IMR-90 (cell line): Measurements from ENCODE around the gene C1orf56. TPM values are rescaled to one million over a fixed set of nuclear protein-coding genes. Genes with fewer than 3 reads are reported as not detected.

Experiments used
- ATAC-seq: fragments of 200-7000 bp; cut with Tn5 transposase; 2 replicates; pipeline ENCODE4 v1.9.1; 2020; ENCODE audit warnings: low read depth, mild to moderate bottlenecking, moderate library complexity
- BruUV-seq: library from RNA; stranded (reverse); fragments of 400-500 nt; replicated peaks from 2 replicates; lab custom pipeline; 2021; lab: Mats Ljungman, UMichigan
- CTCF ChIA-PET: fragments of 300-600 bp; formaldehyde crosslinking; extraction: SDS; loops from one replicate; lab custom pipeline; 2021; ENCODE audit warnings: antibody characterized with exemption; lab: Yijun Ruan, JAX
- POLR2A ChIA-PET: fragments of 300-600 bp; sonication (Branson Sonifier 250); formaldehyde crosslinking; loops from one replicate; lab custom pipeline; 2022; ENCODE audit warnings: antibody characterized with exemption; ENCODE audit not compliant: unreplicated experiment; lab: Charles Lee
- DNase-seq: peaks from one replicate; pipeline ENCODE4 v3.0.0; 2013
- H2AFZ ChIP-seq: replicated peaks from 2 replicates; pipeline ENCODE3; 2013; ENCODE audit warnings: low read length, mild to moderate bottlenecking; ENCODE audit not compliant: poor library complexity
- H2AK5ac ChIP-seq: 2 replicates; pipeline ENCODE4 v1.6.1; 2013; ENCODE audit warnings: low read depth, low read length, inconsistent platforms
- H2AK9ac ChIP-seq: replicated peaks from 2 replicates; pipeline ENCODE3; 2013; ENCODE audit warnings: mild to moderate bottlenecking, low read depth, low read length, moderate library complexity; ENCODE audit not compliant: poor library complexity
- H2BK120ac ChIP-seq: 2 replicates; pipeline ENCODE4 v1.6.1; 2013; ENCODE audit warnings: low read depth, low read length, inconsistent platforms
- H2BK15ac ChIP-seq: 3 replicates; pipeline ENCODE4 v1.6.1; 2013; ENCODE audit warnings: low read depth, low read length, inconsistent platforms
- H2BK20ac ChIP-seq: 2 replicates; pipeline ENCODE4 v1.6.1; 2013; ENCODE audit warnings: low read depth, mild to moderate bottlenecking, inconsistent platforms, low read length, moderate library complexity
- H2BK5ac ChIP-seq: 2 replicates; pipeline ENCODE4 v1.6.1; 2013; ENCODE audit warnings: mild to moderate bottlenecking, low read depth, low read length, inconsistent platforms; ENCODE audit not compliant: poor library complexity, severe bottlenecking
- H3K14ac ChIP-seq: replicated peaks from 2 replicates; pipeline ENCODE4 v1.6.1; 2013; ENCODE audit warnings: low read depth, low read length, inconsistent platforms
- H3K18ac ChIP-seq: 2 replicates; pipeline ENCODE4 v1.6.1; 2013; ENCODE audit warnings: low read depth, low read length, control low read depth
- H3K23ac ChIP-seq: 2 replicates; pipeline ENCODE4 v1.6.1; 2013; ENCODE audit warnings: low read depth, low read length, inconsistent platforms
- H3K27ac ChIP-seq: 2 replicates; pipeline ENCODE4 v1.5.1; 2013; ENCODE audit warnings: mild to moderate bottlenecking, control low read depth, low read length; ENCODE audit not compliant: insufficient read depth
- H3K27me3 ChIP-seq: 2 replicates; pipeline ENCODE4 v1.6.1; 2013; ENCODE audit warnings: low read length; ENCODE audit not compliant: control insufficient read depth, insufficient read depth
- H3K36me3 ChIP-seq: 2 replicates; pipeline ENCODE4 v1.6.1; 2013; ENCODE audit warnings: low read length, mixed read lengths; ENCODE audit not compliant: control insufficient read depth, insufficient read depth
- H3K4ac ChIP-seq: 2 replicates; pipeline ENCODE4 v1.6.1; 2013; ENCODE audit warnings: low read depth, low read length, inconsistent platforms
- H3K4me1 ChIP-seq: 2 replicates; pipeline ENCODE4 v1.6.1; 2013; ENCODE audit warnings: low read length, mixed read lengths; ENCODE audit not compliant: control insufficient read depth, insufficient read depth
- H3K4me2 ChIP-seq: 2 replicates; pipeline ENCODE4 v1.6.1; 2013; ENCODE audit warnings: low read depth, mild to moderate bottlenecking, control low read depth, low read length, moderate library complexity
- H3K4me3 ChIP-seq: 2 replicates; pipeline ENCODE4 v1.5.1; 2013; ENCODE audit warnings: low read depth, mild to moderate bottlenecking, control low read depth, low read length, moderate library complexity; ENCODE audit not compliant: insufficient read depth
- H3K56ac ChIP-seq: 2 replicates; pipeline ENCODE4 v1.6.1; 2013; ENCODE audit warnings: low read length, inconsistent platforms; ENCODE audit not compliant: insufficient read depth; ENCODE audit errors: extremely low read depth
- H3K79me1 ChIP-seq, 2 experiments: 2 replicates each; pipeline ENCODE4 v1.6.1; 2013; ENCODE audit warnings: low read length in 2 of 2, inconsistent platforms in 1 of 2, low read depth in 1 of 2
- H3K9ac ChIP-seq: 2 replicates; pipeline ENCODE4 v1.6.1; 2013; ENCODE audit warnings: low read depth, low read length, control low read depth
- H3K9me1 ChIP-seq: 2 replicates; pipeline ENCODE4 v1.6.1; 2013; ENCODE audit warnings: low read length, inconsistent platforms; ENCODE audit not compliant: insufficient read depth
- H3K9me3 ChIP-seq: 2 replicates; pipeline ENCODE4 v1.6.1; 2013; ENCODE audit warnings: low read length; ENCODE audit not compliant: control insufficient read depth, insufficient read depth
- H4K20me1 ChIP-seq: 2 replicates; pipeline ENCODE4 v1.6.1; 2013; ENCODE audit warnings: low read length, inconsistent platforms; ENCODE audit not compliant: insufficient read depth
- H4K5ac ChIP-seq: 2 replicates; pipeline ENCODE4 v1.6.1; 2013; ENCODE audit warnings: mild to moderate bottlenecking, low read depth, low read length, control low read depth
- H4K8ac ChIP-seq, 2 experiments: 2 replicates each; pipeline ENCODE4 v1.6.1; 2013; ENCODE audit warnings: low read depth in 2 of 2, low read length in 2 of 2, control low read depth in 1 of 2, inconsistent platforms in 1 of 2
- H4K91ac ChIP-seq: 2 replicates; pipeline ENCODE4 v1.6.1; 2013; ENCODE audit warnings: low read depth, low read length, inconsistent platforms; ENCODE audit not compliant: insufficient read depth
- BHLHE40 ChIP-seq: fragments of 150-350 bp; IDR thresholded peaks from 2 replicates; pipeline ENCODE4 v1.6.1; 2016; ENCODE audit warnings: mild to moderate bottlenecking, low read depth, low read length
- CHD1 ChIP-seq: IDR thresholded peaks from 2 replicates; pipeline ENCODE4 v1.6.1; 2012; ENCODE audit warnings: low read depth, low read length, improper control_type of control experiment
- FOS ChIP-seq: fragments of 150-350 bp; IDR thresholded peaks from 2 replicates; pipeline ENCODE4 v1.6.1; 2016; ENCODE audit warnings: low read depth, low read length
- MAFK ChIP-seq: IDR thresholded peaks from 2 replicates; pipeline ENCODE4 v1.6.1; 2012; ENCODE audit warnings: low read depth, low read length, improper control_type of control experiment
- MXI1 ChIP-seq: IDR thresholded peaks from 2 replicates; pipeline ENCODE4 v1.6.1; 2012; ENCODE audit warnings: low read depth, mild to moderate bottlenecking, low read length, moderate library complexity, borderline replicate concordance
- NFE2L2 ChIP-seq: fragments of 150-350 bp; IDR thresholded peaks from 2 replicates; pipeline ENCODE4 v1.6.1; 2016; ENCODE audit warnings: low read depth, mild to moderate bottlenecking, low read length
- RAD21 ChIP-seq: IDR thresholded peaks from 2 replicates; pipeline ENCODE4 v1.6.1; 2012; ENCODE audit warnings: low read length, improper control_type of control experiment
- RFX5 ChIP-seq: IDR thresholded peaks from 2 replicates; pipeline ENCODE4 v1.8.0; 2012; ENCODE audit warnings: low read depth, mild to moderate bottlenecking, low read length, moderate library complexity
- SMC3 ChIP-seq: fragments of 150-350 bp; IDR thresholded peaks from 2 replicates; pipeline ENCODE4 v1.6.1; 2016; ENCODE audit warnings: low read depth, mild to moderate bottlenecking, antibody characterized with exemption, low read length, moderate library complexity
- WGBS, 2 experiments: methylation state at CpG; one replicate each; pipeline versions ENCODE4 v1.1.5 to v1.1.7; 2013; ENCODE audit warnings: missing lambda C conversion rate in 2 of 2; ENCODE audit not compliant: insufficient read length in 1 of 2; ENCODE audit errors: extremely low coverage in 2 of 2; 5-methylcytosine and 5-hydroxymethylcytosine counted together
- dilution Hi-C: fragments of 300-500 bp; cut with HindIII; formaldehyde crosslinking; loops from one replicate; pipeline ENCODE4 v1.14.3; 2018; ENCODE audit warnings: low sequenced_read_pairs; ENCODE audit not compliant: unreplicated experiment
- in situ Hi-C: fragments of 300-500 bp; cut with MboI; formaldehyde crosslinking; loops from 3 replicates; pipeline ENCODE4 v1.14.3; 2019; ENCODE audit warnings: low sequenced_read_pairs, inconsistent platforms, mixed read lengths
- intact Hi-C: fragments of 100-400 bp; cut with micrococcal nuclease; formaldehyde crosslinking; loops from 2 replicates; pipeline ENCODE4 v1.10.0; 2022
- polyA plus RNA-seq, 3 experiments: library from polyadenylated mRNA; depleted of rRNA; stranded (reverse); fragments of >200 nt; gene quantifications; 2 replicates each; pipeline ENCODE4 v1.2.3, GENCODE V29; 2012; ENCODE audit warnings: low replicate concordance in 1 of 3
- total RNA-seq: library from RNA; depleted of rRNA; stranded (reverse); fragments of >200 nt; gene quantifications from 2 replicates; pipeline ENCODE4 v1.2.3, GENCODE V29; 2012
- TF ChIP-seq, protein P1 (sequence below): fragments of 150-350 bp; IDR thresholded peaks from 2 replicates; pipeline ENCODE4 v1.6.1; 2017; ENCODE audit warnings: mild to moderate bottlenecking, antibody characterized with exemption, low read length, low read depth
- TF ChIP-seq, protein P2 (sequence below): conservative IDR thresholded peaks from 2 replicates; pipeline ENCODE4 v1.5.1; 2012; ENCODE audit warnings: mild to moderate bottlenecking, low read depth, low read length, improper control_type of control experiment
- TF ChIP-seq, protein P3 (sequence below): fragments of 150-350 bp; IDR thresholded peaks from 2 replicates; pipeline ENCODE4 v1.6.1; 2016; ENCODE audit warnings: low read depth, mild to moderate bottlenecking, low read length, moderate library complexity, borderline replicate concordance

The C1orf56 gene
- total and polyA plus RNA-seq, 2 of the 4 experiments (the other 2 are of a cell fraction) = 0.54 to 1.2 TPM

DNA sequence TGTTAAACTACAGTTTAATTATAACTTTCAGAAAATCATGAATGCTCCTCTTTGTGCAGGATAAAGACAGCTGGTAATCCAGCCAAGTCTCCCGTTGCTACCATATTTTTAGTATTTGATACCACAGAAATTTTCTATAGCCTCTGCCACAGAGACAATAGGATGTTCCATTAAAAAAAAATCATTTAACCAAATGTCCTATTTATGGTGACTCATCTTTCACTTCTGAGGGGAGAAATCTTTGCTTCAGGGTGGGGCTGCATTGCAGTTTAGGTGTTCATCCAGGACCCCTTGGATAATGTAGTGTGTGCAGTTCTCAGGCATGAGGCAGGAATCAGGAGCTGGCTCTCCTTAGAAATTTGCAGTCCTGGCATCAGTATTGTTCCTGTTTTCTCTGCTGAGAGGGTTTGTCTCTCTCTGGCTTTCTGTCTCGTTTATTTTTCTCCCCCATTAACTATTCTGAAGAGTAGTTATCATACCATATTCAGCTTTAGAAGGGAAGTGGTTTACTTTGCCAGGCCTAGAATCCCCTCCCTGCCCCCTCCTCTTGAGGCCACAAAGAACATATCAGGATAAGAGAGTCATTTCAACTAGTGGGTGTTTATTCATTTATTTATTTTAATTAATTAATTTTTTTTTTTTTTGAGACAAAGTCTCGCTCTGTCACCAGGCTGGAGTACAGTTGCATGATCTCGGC, 36.2 kb upstream of the C1orf56 start:
- H2AK9ac ChIP-seq = no peak overlapping the region
- no peak overlapping the region for H3K14ac ChIP-seq
- no peak overlapping the region for H2BK15ac ChIP-seq
- H3K4me3 ChIP-seq = no peak overlapping the region
- peaks cover 9 to 42% of the 10 kb centered on the region in 2 experiments for H3K79me1 ChIP-seq
- intact Hi-C loops = no loop called here
- CTCF ChIA-PET = interaction anchor here (1.0 kb wide), 1 partner anchor 48 kb away, joined by 5 read pairs; the partner anchor contains the start of gene CDC42SE1
- no peak overlapping the region for H3K9ac ChIP-seq
- no peaks in the 10 kb centered on the region for H4K20me1 ChIP-seq
- ATAC-seq (no peak), DNase-seq (no peak)
- H4K8ac ChIP-seq = no peak overlapping the region
- no CpG with 5 or more reads among the region's 4 CpGs for WGBS, 2 experiments
- dilution Hi-C loops = no loop called here
- H3K4me1 ChIP-seq = 0 out of 2 replicates have a peak, but pooled peaks cover 1% of the 10 kb centered on the region
- in situ Hi-C loops = no loop called here
- H3K18ac ChIP-seq = no peak overlapping the region
- H2BK120ac ChIP-seq = no peak overlapping the region
- POLR2A ChIA-PET = no interaction called here
- BruUV-seq = no TSS peak
- H2AFZ ChIP-seq = no peak overlapping the region
- no peak overlapping the region; the same call in 1 of the 2 replicates for H3K23ac ChIP-seq
- H3K36me3 ChIP-seq = no peaks in the 10 kb centered on the region
- H3K9me1 ChIP-seq = peaks cover 7% of the 10 kb centered on the region
- no peak overlapping the region for H4K5ac ChIP-seq
- H3K27me3 ChIP-seq = no peaks in the 10 kb centered on the region
- no peak overlapping the region for H2AK5ac ChIP-seq
- H2BK20ac ChIP-seq = no peak overlapping the region
- H3K27ac ChIP-seq = no peak overlapping the region
- H3K56ac ChIP-seq = no peak overlapping the region
- no peak overlapping the region for H3K4me2 ChIP-seq
- H2BK5ac ChIP-seq = no peak overlapping the region
- H4K91ac ChIP-seq = no peak overlapping the region
- TF ChIP-seq, protein P1, sequence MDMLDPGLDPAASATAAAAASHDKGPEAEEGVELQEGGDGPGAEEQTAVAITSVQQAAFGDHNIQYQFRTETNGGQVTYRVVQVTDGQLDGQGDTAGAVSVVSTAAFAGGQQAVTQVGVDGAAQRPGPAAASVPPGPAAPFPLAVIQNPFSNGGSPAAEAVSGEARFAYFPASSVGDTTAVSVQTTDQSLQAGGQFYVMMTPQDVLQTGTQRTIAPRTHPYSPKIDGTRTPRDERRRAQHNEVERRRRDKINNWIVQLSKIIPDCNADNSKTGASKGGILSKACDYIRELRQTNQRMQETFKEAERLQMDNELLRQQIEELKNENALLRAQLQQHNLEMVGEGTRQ = no peak
- TF ChIP-seq BHLHE40 = no peak
- TF ChIP-seq SMC3 = no peak
- TF ChIP-seq RFX5 = no peak
- TF ChIP-seq MAFK = no peak
- TF ChIP-seq, protein P2, sequence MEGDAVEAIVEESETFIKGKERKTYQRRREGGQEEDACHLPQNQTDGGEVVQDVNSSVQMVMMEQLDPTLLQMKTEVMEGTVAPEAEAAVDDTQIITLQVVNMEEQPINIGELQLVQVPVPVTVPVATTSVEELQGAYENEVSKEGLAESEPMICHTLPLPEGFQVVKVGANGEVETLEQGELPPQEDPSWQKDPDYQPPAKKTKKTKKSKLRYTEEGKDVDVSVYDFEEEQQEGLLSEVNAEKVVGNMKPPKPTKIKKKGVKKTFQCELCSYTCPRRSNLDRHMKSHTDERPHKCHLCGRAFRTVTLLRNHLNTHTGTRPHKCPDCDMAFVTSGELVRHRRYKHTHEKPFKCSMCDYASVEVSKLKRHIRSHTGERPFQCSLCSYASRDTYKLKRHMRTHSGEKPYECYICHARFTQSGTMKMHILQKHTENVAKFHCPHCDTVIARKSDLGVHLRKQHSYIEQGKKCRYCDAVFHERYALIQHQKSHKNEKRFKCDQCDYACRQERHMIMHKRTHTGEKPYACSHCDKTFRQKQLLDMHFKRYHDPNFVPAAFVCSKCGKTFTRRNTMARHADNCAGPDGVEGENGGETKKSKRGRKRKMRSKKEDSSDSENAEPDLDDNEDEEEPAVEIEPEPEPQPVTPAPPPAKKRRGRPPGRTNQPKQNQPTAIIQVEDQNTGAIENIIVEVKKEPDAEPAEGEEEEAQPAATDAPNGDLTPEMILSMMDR = no peak
- TF ChIP-seq, protein P3, sequence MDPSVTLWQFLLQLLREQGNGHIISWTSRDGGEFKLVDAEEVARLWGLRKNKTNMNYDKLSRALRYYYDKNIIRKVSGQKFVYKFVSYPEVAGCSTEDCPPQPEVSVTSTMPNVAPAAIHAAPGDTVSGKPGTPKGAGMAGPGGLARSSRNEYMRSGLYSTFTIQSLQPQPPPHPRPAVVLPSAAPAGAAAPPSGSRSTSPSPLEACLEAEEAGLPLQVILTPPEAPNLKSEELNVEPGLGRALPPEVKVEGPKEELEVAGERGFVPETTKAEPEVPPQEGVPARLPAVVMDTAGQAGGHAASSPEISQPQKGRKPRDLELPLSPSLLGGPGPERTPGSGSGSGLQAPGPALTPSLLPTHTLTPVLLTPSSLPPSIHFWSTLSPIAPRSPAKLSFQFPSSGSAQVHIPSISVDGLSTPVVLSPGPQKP = no peak
- no peak for TF ChIP-seq NFE2L2
- no peak for TF ChIP-seq MXI1
- no peak for TF ChIP-seq CHD1
- TF ChIP-seq RAD21 = no peak
- no peak for TF ChIP-seq FOS
- H3K9me3 ChIP-seq = no peaks in the 10 kb centered on the region
- no peak overlapping the region for H3K4ac ChIP-seq
